ENCODE results near the gene TFIP11. TPM values are rescaled to one million over a fixed set of nuclear protein-coding genes. Genes with fewer than 3 reads are reported as not detected.

TFIP11 gene
- polyA plus RNA-seq, 1 experiment = 34.8 TPM

DNA sequence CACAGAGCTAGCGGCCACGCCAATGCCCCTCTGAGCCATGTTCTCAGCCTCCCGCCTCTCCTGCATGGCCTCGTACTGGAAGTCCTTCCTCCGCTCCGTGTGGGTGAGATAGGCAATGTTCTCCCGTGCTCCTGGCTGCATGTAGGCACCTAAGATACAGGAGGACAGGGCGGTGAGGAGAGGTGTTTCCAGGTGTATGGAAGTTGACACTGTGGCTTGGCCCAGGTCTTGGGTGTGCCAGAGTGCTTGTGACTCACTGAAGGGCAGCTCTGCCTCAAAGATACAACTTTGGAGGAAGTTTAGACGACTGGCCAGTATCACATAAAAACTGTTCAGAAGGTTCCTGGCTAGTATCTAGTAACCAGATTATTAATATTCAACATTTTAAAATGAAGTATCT lies 20.1 kb downstream of the TFIP11 start:
- H3K27ac ChIP-seq (ENCODE audit: low read depth, low read length) = no peak overlapping the region
- no peak for TF ChIP-seq CTCF (IDR thresholded peaks at IDR 0.05; ENCODE audit: low read depth, low read length)
- ChIA-PET POLR2A (no interaction called here), CTCF (interaction anchor here (0.5 kb wide), 1 partner anchor 61 kb away, joined by 5 read pairs; no protein-coding TSS in a partner anchor)
- no peak for DNase-seq (ENCODE audit: low read depth, low spot score)
- H3K4me3 ChIP-seq (ENCODE audit: low read depth, low read length) = no peak overlapping the region
- H3K9me3 ChIP-seq (ENCODE audit: control insufficient read depth, insufficient read depth, low read length) = no peaks in the 10 kb centered on the region
- no peaks in the 10 kb centered on the region for H3K27me3 ChIP-seq (ENCODE audit: control insufficient read depth, insufficient read depth, low read length)

GRCh38 chr22:26489447-26490036 lies 22.7 kb downstream of the TFIP11 start:
- Histone ChIP-seq H3K4me3 (ENCODE audit: low read depth, low read length) (no peak overlapping the region), H3K27ac (ENCODE audit: low read depth, low read length) (no peak overlapping the region), H3K27me3 (ENCODE audit: control insufficient read depth, insufficient read depth, low read length) (no peaks in the 10 kb centered on the region), H3K9me3 (ENCODE audit: control insufficient read depth, insufficient read depth, low read length) (no peaks in the 10 kb centered on the region)
- no peak for DNase-seq (ENCODE audit: low read depth, low spot score)
- POLR2A ChIA-PET = no interaction called here
- no peak for TF ChIP-seq CTCF (IDR thresholded peaks at IDR 0.05; ENCODE audit: low read depth, low read length)
- CTCF ChIA-PET = interaction anchor here (0.6 to 1.1 kb wide), 2 partner anchors 29 to 1165 kb away, joined by 3 read pairs; no protein-coding TSS in a partner anchor

- Histone ChIP-seq H3K4me3 (ENCODE audit: low read depth, low read length) (no peak overlapping the region), H3K27me3 (ENCODE audit: control insufficient read depth, insufficient read depth, low read length) (no peaks in the 10 kb centered on the region), H3K9me3 (ENCODE audit: control insufficient read depth, insufficient read depth, low read length) (no peaks in the 10 kb centered on the region), H3K27ac (ENCODE audit: low read depth, low read length) (no peak overlapping the region)
- ChIA-PET CTCF (no interaction called here), POLR2A (no interaction called here)
- DNase-seq (ENCODE audit: low read depth, low spot score) = no peak
- TF ChIP-seq CTCF (IDR thresholded peaks at IDR 0.05; ENCODE audit: low read depth, low read length) = no peak
Observed at GRCh38 chr22:26487996-26488395, 24.3 kb downstream of the TFIP11 start.

GRCh38 chr22:26486394-26486793 lies 25.9 kb downstream of the TFIP11 start:
- POLR2A ChIA-PET = interaction anchor here (0.6 kb wide), 1 partner anchor 166 kb away, joined by 6 read pairs; no protein-coding TSS in a partner anchor
- DNase-seq (ENCODE audit: low read depth, low spot score) = no peak
- Histone ChIP-seq H3K9me3 (ENCODE audit: control insufficient read depth, insufficient read depth, low read length) (no peaks in the 10 kb centered on the region), H3K27me3 (ENCODE audit: control insufficient read depth, insufficient read depth, low read length) (no peaks in the 10 kb centered on the region), H3K27ac (ENCODE audit: low read depth, low read length) (no peak overlapping the region), H3K4me3 (ENCODE audit: low read depth, low read length) (no peak overlapping the region)
- CTCF ChIA-PET = no interaction called here
- TF ChIP-seq CTCF (IDR thresholded peaks at IDR 0.05; ENCODE audit: low read depth, low read length) = no peak

DNA sequence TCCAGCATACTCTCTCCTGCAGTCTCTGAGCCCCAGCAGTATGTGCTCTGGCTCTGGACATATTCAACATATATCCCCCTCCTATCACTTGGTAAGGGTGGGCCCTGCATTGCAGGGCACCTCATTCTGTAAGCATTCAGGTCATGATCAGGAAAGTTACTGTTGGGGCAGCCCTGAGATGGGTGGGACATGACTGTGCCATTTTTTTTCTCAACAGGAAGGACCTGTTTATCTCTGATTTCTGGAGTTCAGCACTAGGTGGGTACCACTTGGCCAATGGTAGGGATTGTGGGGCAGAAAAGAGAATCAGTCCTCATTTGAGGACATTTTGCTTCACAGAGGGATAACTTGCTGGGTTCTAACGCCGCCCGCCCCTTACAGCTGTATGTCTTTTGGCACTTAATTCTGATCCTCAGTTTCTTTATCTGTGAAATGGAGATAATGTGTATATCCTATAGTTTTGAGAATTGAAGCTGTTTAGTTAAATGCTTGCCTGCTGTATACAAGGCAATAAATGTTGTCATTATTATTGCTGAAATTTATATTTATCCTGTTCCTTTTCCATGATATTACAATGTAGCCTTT lies 26.4 kb downstream of the TFIP11 start:
- H3K4me3 ChIP-seq (ENCODE audit: low read depth, low read length) = no peak overlapping the region
- no peaks in the 10 kb centered on the region for H3K27me3 ChIP-seq (ENCODE audit: control insufficient read depth, insufficient read depth, low read length)
- CTCF ChIA-PET = no interaction called here
- TF ChIP-seq CTCF (IDR thresholded peaks at IDR 0.05; ENCODE audit: low read depth, low read length) = no peak
- POLR2A ChIA-PET = interaction anchor here (0.6 kb wide), 1 partner anchor 166 kb away, joined by 6 read pairs; no protein-coding TSS in a partner anchor
- H3K27ac ChIP-seq (ENCODE audit: low read depth, low read length) = no peak overlapping the region
- H3K9me3 ChIP-seq (ENCODE audit: control insufficient read depth, insufficient read depth, low read length) = no peaks in the 10 kb centered on the region
- no peak for DNase-seq (ENCODE audit: low read depth, low spot score)
